Measurements from ENCODE around the gene CSMD2.

CSMD2 gene

DNA sequence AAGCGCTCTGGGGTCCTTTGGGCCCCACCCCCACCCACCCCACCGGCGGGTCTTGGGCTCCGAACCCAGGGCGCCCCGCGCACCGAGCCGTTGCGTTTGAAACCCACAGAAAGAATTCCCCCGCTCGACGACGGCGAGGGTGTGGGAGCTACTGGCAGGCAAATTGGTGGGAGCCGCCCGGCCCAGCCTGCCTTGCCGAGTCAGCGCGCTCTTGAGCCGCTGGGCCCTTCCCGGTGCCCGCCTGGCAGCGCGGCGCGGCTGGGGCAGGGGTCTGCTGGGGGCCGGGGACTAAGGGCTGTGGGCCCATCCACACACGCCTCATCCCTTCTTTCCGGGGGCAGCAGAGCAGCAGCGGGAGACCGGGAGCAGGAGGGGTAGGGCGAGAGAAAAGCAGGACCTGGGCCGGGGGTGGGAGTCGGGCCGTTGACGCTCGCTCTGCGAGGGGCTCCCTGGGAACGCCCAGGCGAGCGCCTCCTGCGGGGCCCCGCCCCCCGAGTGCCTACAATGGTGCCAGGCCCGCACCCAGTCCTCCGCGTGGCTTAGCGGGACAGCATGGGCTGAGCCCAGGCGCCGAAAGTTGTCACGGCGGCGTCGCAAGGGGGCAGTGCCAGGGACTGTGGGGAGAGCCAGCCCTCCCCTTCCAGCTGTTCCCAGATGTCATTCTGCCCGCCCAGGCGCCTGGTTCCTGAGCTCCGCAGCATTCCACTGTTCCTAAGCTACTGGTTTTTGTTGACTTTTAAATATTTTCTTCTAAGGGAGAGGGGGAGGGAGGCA, 12.0 kb upstream of the CSMD2 start, which contains the start of gene C1orf94:
TSS of gene C1orf94 (plus strand) at position 78 of the 774 bp plus-strand sequence. CDS start 883 bp downstream, outside the sequence.
- peaks cover 16 to 26% of the 10 kb centered on the region in 2 donors for H3K27me3 ChIP-seq (ENCODE audit: control insufficient read depth in 1 of 2, insufficient read depth in 2 of 2, low read length in 2 of 2)
- no peak within 1 kb of the TSS for H3K27ac ChIP-seq (ENCODE audit: low read depth, low read length)
- no peak within 1 kb of the TSS for H3K9ac ChIP-seq (ENCODE audit: low read length)
- H3K9me3 ChIP-seq (ENCODE audit: low read length): no peaks in the 10 kb centered on the region
- H3K36me3 ChIP-seq (ENCODE audit: insufficient read depth, low read length): no peaks in the 10 kb centered on the region
- H3K4me1 ChIP-seq (ENCODE audit: insufficient read depth, low read length): no peaks in the 10 kb centered on the region
- no peak within 1 kb of the TSS for H3K4me3 ChIP-seq (ENCODE audit: low read depth in 1 of 2, low read length in 2 of 2)

DNA sequence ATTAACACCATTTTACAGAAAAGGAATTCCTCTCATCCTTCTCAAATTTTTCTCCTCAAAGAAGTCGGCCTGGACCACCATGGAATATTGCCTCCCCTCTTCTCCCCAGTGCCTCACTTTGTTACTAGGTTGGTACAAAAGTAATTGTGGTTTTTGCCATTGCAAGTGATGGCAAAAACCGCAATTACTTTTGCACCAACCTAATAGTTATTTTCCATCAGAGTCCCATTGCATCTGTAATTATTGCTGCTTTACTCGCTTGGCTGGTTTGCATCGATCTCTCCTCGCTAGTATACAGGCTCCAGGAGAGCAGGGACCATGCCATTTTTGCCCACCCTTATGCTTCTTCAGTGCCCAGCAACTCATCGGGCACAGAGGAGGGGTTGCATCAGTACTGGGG, 10.7 kb upstream of the CSMD2 start:
- Histone ChIP-seq H3K4me1 (ENCODE audit: insufficient read depth, low read length) (no peaks in the 10 kb centered on the region), H3K4me3 (ENCODE audit: low read depth in 1 of 2, low read length in 2 of 2) (no peak overlapping the region), H3K9me3 (ENCODE audit: low read length) (no peaks in the 10 kb centered on the region), H3K36me3 (ENCODE audit: insufficient read depth, low read length) (no peaks in the 10 kb centered on the region), H3K27me3 (ENCODE audit: control insufficient read depth in 1 of 2, insufficient read depth in 2 of 2, low read length in 2 of 2) (peaks cover 19 to 26% of the 10 kb centered on the region in 2 donors), H3K9ac (ENCODE audit: low read length) (no peak overlapping the region), H3K27ac (ENCODE audit: low read depth, low read length) (no peak overlapping the region)

DNA sequence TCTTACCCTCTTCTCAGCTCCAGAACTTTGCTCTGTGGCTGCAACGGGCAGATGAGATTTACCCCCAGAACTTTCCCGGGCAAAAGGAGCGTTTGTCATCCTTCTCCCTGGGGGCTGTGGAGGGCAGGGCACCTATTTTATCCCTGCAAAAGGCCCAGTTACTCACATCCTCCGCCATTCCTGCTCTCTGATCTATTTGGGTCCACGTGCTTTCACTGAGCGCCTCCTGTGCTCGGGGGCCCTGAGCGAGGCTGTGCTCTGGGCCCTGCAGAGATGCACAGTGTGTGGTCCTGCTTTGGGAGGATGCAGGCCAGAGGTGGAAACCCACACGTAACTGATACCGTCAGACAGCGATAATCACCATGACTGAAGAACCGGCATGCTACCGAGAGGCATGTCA, 2.4 kb upstream of the CSMD2 start:
- Histone ChIP-seq H3K36me3 (ENCODE audit: insufficient read depth, low read length) (no peaks in the 10 kb centered on the region), H3K27me3 (ENCODE audit: control insufficient read depth in 1 of 2, insufficient read depth in 2 of 2, low read length in 2 of 2) (peaks cover 42 to 57% of the 10 kb centered on the region in 2 donors), H3K9ac (ENCODE audit: low read length) (no peak overlapping the region), H3K27ac (ENCODE audit: low read depth, low read length) (no peak overlapping the region), H3K9me3 (ENCODE audit: low read length) (no peaks in the 10 kb centered on the region), H3K4me3 (ENCODE audit: low read depth in 1 of 2, low read length in 2 of 2) (no peak overlapping the region), H3K4me1 (ENCODE audit: insufficient read depth, low read length) (peaks cover 27% of the 10 kb centered on the region)

DNA sequence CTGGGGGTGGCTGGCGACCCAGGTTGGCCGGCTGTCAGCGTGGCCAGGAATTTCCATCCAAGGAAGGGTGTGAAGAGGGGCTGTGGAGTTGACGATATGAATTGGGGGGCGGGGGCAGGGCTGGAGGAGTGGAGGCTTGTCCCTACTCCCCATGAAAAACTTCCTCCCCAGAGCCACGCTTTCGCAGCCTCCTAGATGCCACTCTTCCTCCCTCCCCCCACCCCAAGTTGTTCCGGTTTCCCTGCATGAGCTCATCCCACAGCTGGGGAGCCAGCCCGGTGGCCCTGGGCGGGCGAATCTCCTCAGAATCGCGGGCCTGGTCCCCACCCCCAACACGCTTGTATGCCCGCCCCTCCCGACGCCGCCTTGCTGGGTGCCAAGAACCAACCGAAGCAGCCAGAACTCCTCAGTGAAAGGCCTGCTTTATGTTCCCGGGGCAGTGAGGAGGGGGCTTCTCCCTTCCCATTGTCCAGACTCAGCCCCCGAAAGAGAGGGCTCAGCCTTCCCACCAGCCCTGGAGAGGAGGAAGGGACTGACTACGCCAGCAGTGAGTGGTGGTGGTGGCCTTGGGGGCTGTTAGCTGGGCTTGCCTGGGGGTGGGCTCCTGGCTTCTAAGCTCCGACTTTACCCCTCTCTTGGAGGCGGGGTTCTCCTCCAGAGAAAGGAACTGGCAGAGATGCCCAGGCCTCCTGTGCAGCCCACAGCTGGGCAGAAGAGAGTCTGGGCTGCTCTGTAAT, 1.8 kb upstream of the CSMD2 start:
- no peak overlapping the region for H3K9ac ChIP-seq (ENCODE audit: low read length)
- no peak overlapping the region for H3K27ac ChIP-seq (ENCODE audit: low read depth, low read length)
- no peaks in the 10 kb centered on the region for H3K9me3 ChIP-seq (ENCODE audit: low read length)
- H3K36me3 ChIP-seq (ENCODE audit: insufficient read depth, low read length): no peaks in the 10 kb centered on the region
- H3K4me1 ChIP-seq (ENCODE audit: insufficient read depth, low read length): peaks cover 27% of the 10 kb centered on the region
- H3K4me3 ChIP-seq (ENCODE audit: low read depth in 1 of 2, low read length in 2 of 2): peak overlapping the region in 1 of 2 donors; percentile 20
- peaks cover 37 to 59% of the 10 kb centered on the region in 2 donors for H3K27me3 ChIP-seq (ENCODE audit: control insufficient read depth in 1 of 2, insufficient read depth in 2 of 2, low read length in 2 of 2)

DNA sequence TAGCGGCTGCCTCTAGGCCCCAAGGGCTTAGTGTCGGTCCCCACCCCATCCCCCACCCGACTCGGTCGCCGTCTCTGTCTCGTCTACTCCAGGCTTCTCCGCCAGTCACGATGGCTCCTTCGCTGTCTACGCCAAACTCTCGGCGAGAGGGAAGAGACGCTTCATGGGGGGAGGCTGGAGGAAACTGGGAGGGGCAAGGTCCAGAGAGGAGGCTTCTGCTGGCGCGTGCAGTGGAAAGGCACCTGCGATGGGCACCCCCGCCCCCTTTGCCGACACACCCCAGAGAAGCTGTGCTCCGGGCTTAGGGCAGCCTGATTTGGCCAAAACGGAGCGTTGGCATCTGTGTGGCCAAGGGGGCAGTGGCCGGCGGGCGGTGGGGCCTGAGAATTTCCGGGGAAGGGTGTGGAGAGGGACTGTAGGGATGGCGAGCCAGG, 1.2 kb upstream of the CSMD2 start:
- H3K9me3 ChIP-seq (ENCODE audit: low read length): no peaks in the 10 kb centered on the region
- H3K36me3 ChIP-seq (ENCODE audit: insufficient read depth, low read length): no peaks in the 10 kb centered on the region
- peak overlapping the region in 1 of 2 donors; percentile 20 for H3K4me3 ChIP-seq (ENCODE audit: low read depth in 1 of 2, low read length in 2 of 2)
- no peak overlapping the region for H3K27ac ChIP-seq (ENCODE audit: low read depth, low read length)
- H3K4me1 ChIP-seq (ENCODE audit: insufficient read depth, low read length): peaks cover 27% of the 10 kb centered on the region
- peaks cover 36 to 60% of the 10 kb centered on the region in 2 donors for H3K27me3 ChIP-seq (ENCODE audit: control insufficient read depth in 1 of 2, insufficient read depth in 2 of 2, low read length in 2 of 2)
- no peak overlapping the region for H3K9ac ChIP-seq (ENCODE audit: low read length)

DNA sequence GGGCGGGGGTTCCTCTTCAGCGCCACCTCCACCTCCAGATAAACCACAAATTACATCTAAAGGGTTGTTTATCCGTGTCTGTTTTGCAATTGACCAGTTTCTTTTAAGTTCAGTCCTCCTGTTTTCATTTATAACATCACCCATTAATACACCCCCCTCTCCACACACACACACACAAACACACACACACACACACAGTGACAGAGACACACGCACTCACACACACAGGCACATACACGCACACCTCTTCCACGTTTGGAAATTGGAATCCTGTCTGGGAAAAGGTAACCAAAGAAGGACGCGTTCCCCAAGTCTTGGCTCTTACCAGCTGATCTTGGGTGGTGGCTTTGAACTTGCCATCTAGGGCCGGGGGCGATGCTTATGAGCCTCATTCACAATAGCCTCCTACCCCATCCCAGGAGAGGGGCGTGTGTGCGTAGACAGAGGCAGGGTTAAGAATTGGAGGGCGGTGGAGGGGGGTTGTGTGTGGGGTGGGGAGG, 442 bp upstream of the CSMD2 start:
- Histone ChIP-seq H3K9me3 (ENCODE audit: low read length) (no peaks in the 10 kb centered on the region), H3K9ac (ENCODE audit: low read length) (no peak overlapping the region), H3K4me3 (ENCODE audit: low read depth in 1 of 2, low read length in 2 of 2) (peak overlapping the region in 1 of 2 donors; percentile 27), H3K4me1 (ENCODE audit: insufficient read depth, low read length) (peaks cover 27% of the 10 kb centered on the region), H3K27ac (ENCODE audit: low read depth, low read length) (no peak overlapping the region), H3K36me3 (ENCODE audit: insufficient read depth, low read length) (no peaks in the 10 kb centered on the region), H3K27me3 (ENCODE audit: control insufficient read depth in 1 of 2, insufficient read depth in 2 of 2, low read length in 2 of 2) (peaks cover 36 to 63% of the 10 kb centered on the region in 2 donors)

DNA sequence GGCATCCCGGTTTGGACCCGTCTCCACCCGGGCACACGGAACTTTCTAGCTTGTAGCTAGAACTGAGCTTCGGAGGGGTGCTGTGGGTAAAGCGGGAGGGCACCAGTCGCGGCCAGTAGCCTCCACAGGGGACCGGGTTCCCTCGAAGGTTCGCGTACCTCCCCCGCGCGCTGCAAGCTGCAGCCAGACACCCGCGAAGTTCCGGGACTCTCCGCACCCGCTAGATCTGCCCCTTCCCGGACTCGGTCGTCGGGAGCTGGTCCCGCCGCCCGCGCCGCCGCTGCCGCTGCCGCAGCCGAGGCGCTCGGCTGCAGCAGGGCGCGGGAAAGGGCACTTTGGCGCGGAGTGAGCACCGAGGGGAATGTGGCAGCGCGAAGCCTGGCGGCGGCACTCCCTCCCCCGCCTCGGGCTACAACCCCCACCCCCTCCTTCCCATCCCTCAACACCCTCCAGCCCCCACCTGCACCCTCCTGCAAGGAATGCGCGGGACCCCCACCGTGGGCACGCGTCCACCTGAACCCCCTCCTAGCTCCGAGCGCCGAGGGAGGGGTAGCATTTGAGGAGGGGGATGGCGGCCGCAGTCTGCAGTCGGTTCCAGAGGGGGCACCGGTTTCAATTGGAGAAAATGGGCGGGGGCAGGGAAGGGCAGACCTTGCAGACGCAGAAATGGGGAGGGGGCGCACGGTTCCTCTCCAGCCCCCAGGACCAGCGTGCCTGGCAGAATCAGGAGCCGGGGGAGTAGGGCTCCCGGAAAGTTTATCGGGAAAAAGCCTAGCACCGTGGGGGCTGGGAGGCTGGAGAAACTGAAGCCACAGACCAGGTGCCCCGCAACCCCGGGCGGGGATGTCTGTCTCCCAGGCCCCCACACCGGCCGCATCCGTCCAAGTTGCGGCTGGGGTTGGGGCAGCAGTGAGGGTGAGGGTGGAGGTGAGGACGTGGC, 968 bp downstream of the CSMD2 start:
- Histone ChIP-seq H3K27me3 (ENCODE audit: control insufficient read depth in 1 of 2, insufficient read depth in 2 of 2, low read length in 2 of 2) (peaks cover 36 to 69% of the 10 kb centered on the region in 2 donors), H3K36me3 (ENCODE audit: insufficient read depth, low read length) (no peaks in the 10 kb centered on the region), H3K4me3 (ENCODE audit: low read depth in 1 of 2, low read length in 2 of 2) (peak overlapping the region; percentile 52 to 58), H3K4me1 (ENCODE audit: insufficient read depth, low read length) (peaks cover 27% of the 10 kb centered on the region), H3K9ac (ENCODE audit: low read length) (no peak overlapping the region), H3K9me3 (ENCODE audit: low read length) (no peaks in the 10 kb centered on the region), H3K27ac (ENCODE audit: low read depth, low read length) (no peak overlapping the region)

DNA sequence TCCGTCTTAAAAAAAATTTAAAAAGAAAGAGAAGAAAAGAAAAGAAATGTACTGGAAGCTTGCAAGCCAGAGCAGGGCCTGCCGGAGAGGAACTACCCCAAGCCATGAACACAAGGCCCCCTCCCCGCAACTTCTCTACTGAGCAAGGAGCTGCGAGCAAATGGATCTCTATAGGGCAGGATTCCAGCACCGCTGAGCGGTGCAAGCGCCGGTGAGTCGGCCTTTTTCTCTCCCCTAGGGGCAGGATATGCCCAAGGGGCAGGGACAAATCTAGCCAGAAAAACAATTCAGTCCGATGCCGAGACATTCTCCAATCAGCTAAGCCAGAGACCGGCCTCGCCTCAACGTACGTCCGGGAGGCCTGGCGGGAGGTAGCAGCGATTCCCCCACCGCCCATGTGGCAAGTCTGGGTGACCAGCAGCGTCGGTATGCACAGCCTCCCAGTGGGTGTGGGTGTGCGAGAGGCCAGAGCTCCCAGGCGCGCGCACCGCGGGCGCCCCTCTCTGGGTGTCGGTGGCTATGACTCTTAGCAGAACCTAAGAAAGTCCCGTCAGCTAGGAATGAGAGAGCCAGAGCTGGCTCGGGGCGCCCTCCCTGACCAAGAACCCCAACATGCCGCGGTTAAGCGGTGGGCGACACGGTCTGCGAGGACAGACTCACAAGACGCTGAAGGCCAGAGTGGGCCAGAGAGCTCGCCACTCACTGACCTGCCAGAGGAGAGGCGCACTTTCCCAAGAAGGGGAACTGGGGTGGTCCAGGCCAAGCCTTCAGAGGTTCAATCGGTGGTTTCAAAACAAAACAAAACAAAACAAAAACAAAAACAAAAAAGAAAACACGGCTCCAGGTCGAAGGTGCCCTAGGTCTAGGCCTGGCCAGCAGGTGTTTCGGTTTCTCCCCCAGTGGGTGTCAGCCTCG, 1.9 kb downstream of the CSMD2 start:
- peaks cover 36 to 65% of the 10 kb centered on the region in 2 donors for H3K27me3 ChIP-seq (ENCODE audit: control insufficient read depth in 1 of 2, insufficient read depth in 2 of 2, low read length in 2 of 2)
- H3K4me1 ChIP-seq (ENCODE audit: insufficient read depth, low read length): peaks cover 27% of the 10 kb centered on the region
- H3K27ac ChIP-seq (ENCODE audit: low read depth, low read length): no peak overlapping the region
- H3K36me3 ChIP-seq (ENCODE audit: insufficient read depth, low read length): no peaks in the 10 kb centered on the region
- peak overlapping the region; percentile 52 to 58 for H3K4me3 ChIP-seq (ENCODE audit: low read depth in 1 of 2, low read length in 2 of 2)
- H3K9me3 ChIP-seq (ENCODE audit: low read length): no peaks in the 10 kb centered on the region
- no peak overlapping the region for H3K9ac ChIP-seq (ENCODE audit: low read length)

DNA sequence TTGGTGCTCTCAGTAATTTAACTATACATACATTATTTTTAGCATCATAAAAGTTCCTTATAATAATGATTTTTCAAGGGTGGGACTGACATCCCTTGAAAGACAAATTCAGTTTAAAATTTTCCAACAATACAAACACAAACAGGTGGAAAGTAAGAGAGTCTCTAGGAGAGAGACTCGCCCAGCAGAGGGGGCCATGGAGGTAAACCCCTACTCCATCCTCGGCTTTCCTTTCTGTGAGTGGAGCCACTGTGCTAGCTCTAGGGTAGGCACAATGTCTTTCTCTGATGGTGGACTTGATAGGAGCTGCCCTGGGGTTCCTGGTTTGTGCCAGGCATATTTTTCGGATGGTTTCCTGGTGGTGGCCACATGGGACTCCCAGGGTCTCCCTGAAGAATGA, 8.3 kb downstream of the CSMD2 start:
- Histone ChIP-seq H3K4me1 (ENCODE audit: insufficient read depth, low read length) (no peaks in the 10 kb centered on the region), H3K27ac (ENCODE audit: low read depth, low read length) (no peak overlapping the region), H3K27me3 (ENCODE audit: control insufficient read depth in 1 of 2, insufficient read depth in 2 of 2, low read length in 2 of 2) (peaks cover 0 to 11% of the 10 kb centered on the region in 2 donors)

DNA sequence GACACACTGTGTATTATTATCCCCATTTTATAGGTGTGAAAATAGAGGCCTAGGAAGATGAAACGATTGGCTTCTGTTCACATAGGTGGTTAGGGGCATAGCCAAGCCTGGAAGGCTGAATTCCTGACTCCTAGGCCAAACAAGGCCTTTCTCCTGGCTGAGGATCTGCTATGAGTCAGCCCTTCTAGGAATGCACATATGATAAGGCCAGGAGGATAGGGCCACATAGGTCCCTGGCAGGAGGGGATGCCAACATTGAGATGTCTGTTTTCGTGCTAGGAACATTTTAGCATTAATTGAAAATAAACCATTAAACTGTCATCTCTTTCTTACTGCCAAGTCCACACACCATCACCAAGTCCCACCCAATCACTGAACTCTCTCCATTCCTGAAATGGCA, 9.2 kb downstream of the CSMD2 start:
- H3K4me1 ChIP-seq (ENCODE audit: insufficient read depth, low read length): no peaks in the 10 kb centered on the region
- no peaks in the 10 kb centered on the region for H3K9me3 ChIP-seq (ENCODE audit: low read length)
- no peaks in the 10 kb centered on the region for H3K36me3 ChIP-seq (ENCODE audit: insufficient read depth, low read length)
- H3K4me3 ChIP-seq (ENCODE audit: low read depth in 1 of 2, low read length in 2 of 2): no peak overlapping the region
- peaks cover 0 to 6% of the 10 kb centered on the region in 2 donors for H3K27me3 ChIP-seq (ENCODE audit: control insufficient read depth in 1 of 2, insufficient read depth in 2 of 2, low read length in 2 of 2)
- no peak overlapping the region for H3K27ac ChIP-seq (ENCODE audit: low read depth, low read length)
- H3K9ac ChIP-seq (ENCODE audit: low read length): no peak overlapping the region

More for the DNA sequence above, 8.3 kb downstream of the CSMD2 start:
- Histone ChIP-seq H3K9me3 (ENCODE audit: low read length) (no peaks in the 10 kb centered on the region), H3K9ac (ENCODE audit: low read length) (no peak overlapping the region), H3K36me3 (ENCODE audit: insufficient read depth, low read length) (no peaks in the 10 kb centered on the region), H3K4me3 (ENCODE audit: low read depth in 1 of 2, low read length in 2 of 2) (no peak overlapping the region)
